CD4-positive, alpha-beta T cell treated with Interleukin-21 for 1 hour (primary cell): ENCODE measurements around the gene DCLK2.

ENCODE experiments used
- DNase-seq: peaks from one replicate; pipeline ENCODE4 v3.0.0-alpha.2; 2020

Gene DCLK2

GRCh38 chr4:150280975-150281374, 202.7 kb downstream of the DCLK2 start:
- no peak for DNase-seq

- no peak for DNase-seq
These were observed 205.4 kb downstream of the DCLK2 start for GRCh38 chr4:150283689-150284088.

- DNase-seq = no peak
These were observed 208.4 kb downstream of the DCLK2 start for GRCh38 chr4:150286656-150287055.

GRCh38 chr4:150289198-150289597, 211.0 kb downstream of the DCLK2 start:
- no peak for DNase-seq

- no peak for DNase-seq
These were observed 211.6 kb downstream of the DCLK2 start for GRCh38 chr4:150289881-150290280.

GRCh38 chr4:150297861-150298474, 219.7 kb downstream of the DCLK2 start:
- peak; percentile 37 for DNase-seq

- no peak for DNase-seq
These were observed 221.6 kb downstream of the DCLK2 start for GRCh38 chr4:150299816-150300215.

GRCh38 chr4:150302553-150302952, 224.3 kb downstream of the DCLK2 start:
- no peak for DNase-seq

GRCh38 chr4:150305995-150306394, 227.8 kb downstream of the DCLK2 start:
- no peak for DNase-seq

GRCh38 chr4:150306719-150307118, 228.5 kb downstream of the DCLK2 start:
- DNase-seq = no peak
